ENCODE data around the gene GMDS. TPM values are rescaled to one million over a fixed set of nuclear protein-coding genes. Genes with fewer than 3 reads are reported as not detected.

The GMDS gene
- polyA plus RNA-seq, 1 of the 3 experiments (the other 2 are of a cell fraction) = 12.3 TPM

DNA sequence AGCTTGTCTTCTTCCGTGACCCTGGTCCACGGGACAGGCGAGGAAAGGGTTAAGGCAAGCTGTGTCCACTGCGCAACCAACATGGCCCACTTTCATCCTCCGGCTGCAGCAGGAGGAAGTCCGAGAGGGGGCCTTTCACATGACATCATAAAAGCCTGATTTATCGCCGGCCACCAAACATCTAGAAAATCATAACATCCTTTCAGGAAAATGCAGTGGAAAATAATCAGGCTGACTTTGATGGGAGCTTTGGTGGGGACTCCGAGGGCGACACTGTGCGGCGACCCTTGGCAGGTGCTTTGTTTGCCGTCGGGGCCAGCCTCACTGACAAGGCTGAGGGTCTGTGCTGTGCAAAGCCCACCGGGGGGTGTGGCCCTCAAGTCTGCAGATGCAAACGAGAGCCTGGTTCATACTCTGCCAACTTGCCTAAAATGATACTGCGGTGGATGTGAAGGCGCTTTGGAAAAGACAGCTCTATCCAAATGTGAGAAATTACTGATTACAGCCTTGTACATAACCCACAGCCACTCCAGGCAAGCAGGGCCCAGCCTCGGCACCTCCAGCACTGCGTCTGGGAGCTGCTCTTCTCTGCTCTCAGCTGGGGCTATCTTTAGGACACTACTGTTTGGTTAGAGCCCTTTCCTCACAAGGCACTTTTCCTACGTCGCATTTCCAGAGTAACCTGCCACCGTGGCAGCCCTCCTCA lies 609.9 kb downstream of the GMDS start:
- Histone ChIP-seq H2AFZ (ENCODE audit: low read depth) (no peak overlapping the region), H3K4me2 (no peak overlapping the region), H3K4me1 (ENCODE audit: control insufficient read depth in 1 of 2, insufficient read depth in 2 of 2, low read depth in 1 of 2, low read length in 1 of 2) (peaks cover 0 to 14% of the 10 kb centered on the region in 2 experiments; a peak in 1 of 4 replicates), H3K27me3 (ENCODE audit: insufficient read depth) (no peaks in the 10 kb centered on the region), H3K36me3 (replicated peaks in 1 of 2; ENCODE audit: control insufficient read depth in 1 of 2, insufficient read depth in 2 of 2, low read length in 1 of 2) (no peaks in the 10 kb centered on the region), H3F3A (replicated peaks; ENCODE audit: insufficient read depth) (no peaks in the 10 kb centered on the region), H3K79me2 (ENCODE audit: insufficient read depth) (no peaks in the 10 kb centered on the region), H3K4me3 (ENCODE audit: low read depth in 2 of 2, low read length in 1 of 2) (no peak overlapping the region), H3K9me3 (no peaks in the 10 kb centered on the region), H3K9me2 (no peaks in the 10 kb centered on the region), H4K20me1 (ENCODE audit: insufficient read depth) (no peaks in the 10 kb centered on the region), H3K27ac (ENCODE audit: low read depth in 2 of 2, low read length in 1 of 2) (no peak overlapping the region), H3K9ac (no peak overlapping the region)
- TF ChIP-seq FOXM1 (IDR thresholded peaks at IDR 0.05; ENCODE audit: low read depth) (no peak), RXRA (IDR thresholded peaks at IDR 0.05; ENCODE audit: borderline replicate concordance, low read depth) (no peak), CHD2 (IDR thresholded peaks at IDR 0.05; ENCODE audit: low read length, partially characterized antibody) (no peak), TEAD4 (IDR thresholded peaks at IDR 0.05; ENCODE audit: borderline replicate concordance, insufficient read depth) (no peak), MAX (IDR thresholded peaks at IDR 0.05; ENCODE audit: low read depth) (no peak), EZH2phosphoT487 (IDR thresholded peaks at IDR 0.05; ENCODE audit: borderline replicate concordance, low read depth) (no peak), ELF1 (IDR thresholded peaks at IDR 0.05) (no peak), RAD21 (IDR thresholded peaks at IDR 0.05; ENCODE audit: low read length) (no peak), FOXJ3 (CRISPR knock-in tag; IDR thresholded peaks at IDR 0.05) (no peak), TAF1 (IDR thresholded peaks at IDR 0.05; ENCODE audit: borderline replicate concordance, low read depth, low read length) (no peak), NFIC (IDR thresholded peaks at IDR 0.05; ENCODE audit: borderline replicate concordance) (no peak), POLR2AphosphoS5 (IDR thresholded peaks at IDR 0.05; ENCODE audit: low read depth, low read length) (no peak), JUND (IDR thresholded peaks at IDR 0.05) (no peak), MXI1 (IDR thresholded peaks at IDR 0.05; ENCODE audit: low read depth, low read length) (no peak), SIN3A (IDR thresholded peaks at IDR 0.05; ENCODE audit: borderline replicate concordance, low read depth, low read length) (no peak), SMC3 (IDR thresholded peaks at IDR 0.05; ENCODE audit: low read depth, low read length) (no peak), USF1 (IDR thresholded peaks at IDR 0.05; ENCODE audit: borderline replicate concordance, low read depth) (no peak), RCOR1 (IDR thresholded peaks at IDR 0.05; ENCODE audit: low read length) (no peak), TCF12 (IDR thresholded peaks at IDR 0.05) (no peak)
- POLR2A ChIA-PET = no interaction called here
- WGBS (ENCODE audit: low lambda C conversion rate) = 95% methylated on average over 19 of the region's 23 CpGs
- no peak for DNase-seq
- CTCF ChIA-PET = interaction anchor here (0.8 to 2.0 kb wide), 2 partner anchors 16 to 472 kb away, joined by 3 to 5 read pairs; no protein-coding TSS in a partner anchor

GRCh38 chr6:1634081-1634480 lies 611.3 kb downstream of the GMDS start:
- CTCF ChIA-PET = no interaction called here
- Histone ChIP-seq H3K4me3 (ENCODE audit: low read depth in 2 of 2, low read length in 1 of 2) (no peak overlapping the region), H3K27ac (ENCODE audit: low read depth in 2 of 2, low read length in 1 of 2) (no peak overlapping the region), H3F3A (replicated peaks; ENCODE audit: insufficient read depth) (no peaks in the 10 kb centered on the region), H3K79me2 (ENCODE audit: insufficient read depth) (no peaks in the 10 kb centered on the region), H4K20me1 (ENCODE audit: insufficient read depth) (no peaks in the 10 kb centered on the region), H3K4me2 (no peak overlapping the region), H3K9me2 (no peaks in the 10 kb centered on the region), H3K9me3 (no peaks in the 10 kb centered on the region), H3K36me3 (replicated peaks in 1 of 2; ENCODE audit: control insufficient read depth in 1 of 2, insufficient read depth in 2 of 2, low read length in 1 of 2) (no peaks in the 10 kb centered on the region), H3K4me1 (ENCODE audit: control insufficient read depth in 1 of 2, insufficient read depth in 2 of 2, low read depth in 1 of 2, low read length in 1 of 2) (peaks cover 0 to 11% of the 10 kb centered on the region in 2 experiments; a peak in 1 of 4 replicates), H3K27me3 (ENCODE audit: insufficient read depth) (no peaks in the 10 kb centered on the region), H2AFZ (ENCODE audit: low read depth) (no peak overlapping the region), H3K9ac (no peak overlapping the region)
- DNase-seq = no peak
- TF ChIP-seq TCF12 (IDR thresholded peaks at IDR 0.05) (no peak), SIN3A (IDR thresholded peaks at IDR 0.05; ENCODE audit: borderline replicate concordance, low read depth, low read length) (no peak), MAX (IDR thresholded peaks at IDR 0.05; ENCODE audit: low read depth) (no peak), PBX3 (IDR thresholded peaks at IDR 0.05) (no peak), FOXJ3 (CRISPR knock-in tag; IDR thresholded peaks at IDR 0.05) (no peak), GABPA (IDR thresholded peaks at IDR 0.05; ENCODE audit: low read depth) (no peak)
- TF ChIP-seq, protein P1, sequence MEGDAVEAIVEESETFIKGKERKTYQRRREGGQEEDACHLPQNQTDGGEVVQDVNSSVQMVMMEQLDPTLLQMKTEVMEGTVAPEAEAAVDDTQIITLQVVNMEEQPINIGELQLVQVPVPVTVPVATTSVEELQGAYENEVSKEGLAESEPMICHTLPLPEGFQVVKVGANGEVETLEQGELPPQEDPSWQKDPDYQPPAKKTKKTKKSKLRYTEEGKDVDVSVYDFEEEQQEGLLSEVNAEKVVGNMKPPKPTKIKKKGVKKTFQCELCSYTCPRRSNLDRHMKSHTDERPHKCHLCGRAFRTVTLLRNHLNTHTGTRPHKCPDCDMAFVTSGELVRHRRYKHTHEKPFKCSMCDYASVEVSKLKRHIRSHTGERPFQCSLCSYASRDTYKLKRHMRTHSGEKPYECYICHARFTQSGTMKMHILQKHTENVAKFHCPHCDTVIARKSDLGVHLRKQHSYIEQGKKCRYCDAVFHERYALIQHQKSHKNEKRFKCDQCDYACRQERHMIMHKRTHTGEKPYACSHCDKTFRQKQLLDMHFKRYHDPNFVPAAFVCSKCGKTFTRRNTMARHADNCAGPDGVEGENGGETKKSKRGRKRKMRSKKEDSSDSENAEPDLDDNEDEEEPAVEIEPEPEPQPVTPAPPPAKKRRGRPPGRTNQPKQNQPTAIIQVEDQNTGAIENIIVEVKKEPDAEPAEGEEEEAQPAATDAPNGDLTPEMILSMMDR (IDR thresholded peaks at IDR 0.05) = no peak
- WGBS (ENCODE audit: low lambda C conversion rate) = 89% methylated on average over 3 of the region's 4 CpGs
- POLR2A ChIA-PET = no interaction called here

All from SK-N-SH (cell line).